ENCODE data around the gene SLC16A4.
A peak's percentile ranks its signal among the peaks of the same experiment; 100 is the strongest.

SLC16A4 gene

DNA sequence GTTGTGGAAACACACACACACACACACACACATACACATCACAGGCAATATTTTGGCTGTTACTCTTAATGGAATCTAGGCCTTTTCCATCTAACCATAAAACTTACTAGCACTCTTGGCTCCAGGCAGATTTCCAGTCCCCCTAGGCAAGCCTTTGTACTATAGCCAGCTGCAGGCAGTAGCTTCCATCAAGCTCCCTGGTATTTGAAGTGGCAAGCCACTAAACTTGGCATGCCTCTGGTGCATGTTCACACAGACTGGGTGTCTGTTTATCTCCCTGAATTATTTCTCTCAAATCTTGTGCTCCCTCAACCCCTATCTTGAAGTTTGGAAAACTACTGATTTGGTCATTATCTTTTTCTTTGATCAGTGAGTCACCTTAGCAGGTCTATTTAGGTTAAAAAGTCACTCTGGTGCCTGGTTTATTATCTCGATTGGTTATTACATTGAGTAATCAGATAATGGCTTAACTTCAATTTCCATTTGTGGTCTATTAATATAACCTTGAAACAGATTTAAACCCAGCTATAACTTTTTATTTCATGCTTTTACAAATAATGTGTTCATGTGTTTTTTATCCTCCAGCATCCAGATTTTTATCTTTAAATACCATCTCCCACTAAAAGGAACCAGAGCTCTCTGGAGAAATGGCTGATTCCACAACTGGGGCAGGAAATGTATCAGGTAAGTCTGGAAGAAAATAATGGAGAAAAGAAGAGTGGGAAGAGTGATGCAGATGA lies 54.4 kb downstream of the SLC16A4 start:
- TF ChIP-seq GATA3 (IDR thresholded peaks at IDR 0.05; ENCODE audit: low read depth, low read length), result peak; percentile 79
- peak; percentile 47; the same call in 1 of the 2 replicates for TF ChIP-seq GATA2 (IDR thresholded peaks at IDR 0.05; ENCODE audit: low read depth, low read length)

GRCh38 chr1:110335265-110335664 lies 55.6 kb downstream of the SLC16A4 start:
- TF ChIP-seq GATA2 (IDR thresholded peaks at IDR 0.05; ENCODE audit: low read depth, low read length) (no peak), GATA3 (IDR thresholded peaks at IDR 0.05; ENCODE audit: low read depth, low read length) (no peak)

- TF ChIP-seq GATA3 (IDR thresholded peaks at IDR 0.05; ENCODE audit: low read depth, low read length) (no peak), GATA2 (IDR thresholded peaks at IDR 0.05; ENCODE audit: low read depth, low read length) (no peak)
These were observed 62.1 kb downstream of the SLC16A4 start for GRCh38 chr1:110328700-110329099.

GRCh38 chr1:110328274-110328673 lies 62.6 kb downstream of the SLC16A4 start:
- TF ChIP-seq GATA2 (IDR thresholded peaks at IDR 0.05; ENCODE audit: low read depth, low read length), result no peak
- no peak for TF ChIP-seq GATA3 (IDR thresholded peaks at IDR 0.05; ENCODE audit: low read depth, low read length)

DNA sequence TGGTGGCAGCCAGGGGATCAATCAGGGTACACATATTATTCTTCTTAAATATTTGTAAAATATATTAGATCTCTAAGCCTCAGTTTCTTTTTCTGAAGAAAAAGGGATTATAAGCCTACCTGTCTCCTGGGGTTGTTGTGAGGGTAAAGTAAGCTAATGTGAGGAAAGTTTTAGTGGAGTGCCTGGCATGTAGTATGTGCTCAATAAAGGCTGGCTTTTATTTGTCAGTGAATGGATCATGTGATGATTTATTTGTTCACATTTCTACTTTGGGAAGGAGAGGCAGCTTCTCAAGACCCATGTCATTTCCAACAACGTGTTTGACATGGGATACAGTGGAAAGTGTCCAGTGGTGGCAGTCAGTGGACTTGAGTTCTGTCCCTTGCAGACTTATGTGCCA lies 64.0 kb downstream of the SLC16A4 start:
- TF ChIP-seq GATA3 (IDR thresholded peaks at IDR 0.05; ENCODE audit: low read depth, low read length), result no peak
- no peak for TF ChIP-seq GATA2 (IDR thresholded peaks at IDR 0.05; ENCODE audit: low read depth, low read length)

DNA sequence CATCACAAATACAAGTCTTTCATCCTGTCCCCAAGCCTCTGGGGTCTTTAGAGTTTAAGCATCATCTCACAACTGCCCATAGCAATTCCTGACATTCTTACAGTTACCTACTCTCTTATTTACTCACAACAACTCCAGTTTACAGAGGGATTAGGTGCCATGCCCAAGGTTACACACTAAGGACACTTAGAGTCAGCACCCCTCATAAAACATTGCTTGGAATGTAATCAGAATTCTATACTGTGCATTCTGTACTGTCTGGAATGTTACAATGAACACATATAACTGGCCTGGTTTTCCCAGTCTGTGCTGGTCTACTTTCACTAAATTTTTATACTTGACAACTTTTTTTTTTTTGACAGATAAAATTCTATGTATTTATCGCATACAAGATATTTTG lies 66.2 kb downstream of the SLC16A4 start:
- no peak for TF ChIP-seq GATA2 (IDR thresholded peaks at IDR 0.05; ENCODE audit: low read depth, low read length)
- TF ChIP-seq GATA3 (IDR thresholded peaks at IDR 0.05; ENCODE audit: low read depth, low read length), result no peak

DNA sequence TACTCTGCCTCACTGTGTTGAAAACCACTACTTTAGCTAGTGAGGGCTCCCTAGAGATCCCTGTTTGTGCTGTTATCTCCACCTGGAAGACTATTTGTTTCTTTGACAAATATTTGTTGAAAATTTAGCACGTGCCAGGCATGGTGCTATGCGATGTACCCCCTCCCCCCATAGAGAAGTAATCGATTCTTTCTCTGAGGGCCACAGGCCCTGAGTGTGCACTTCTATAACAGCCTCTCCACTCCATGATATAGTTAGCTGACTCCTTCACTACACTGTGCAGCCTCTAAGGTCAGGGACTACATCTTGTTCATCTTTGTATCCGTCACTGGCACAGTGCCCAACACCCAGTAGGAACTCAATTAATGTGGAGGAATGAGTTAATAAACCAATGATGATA lies 69.0 kb downstream of the SLC16A4 start:
- TF ChIP-seq GATA3 (IDR thresholded peaks at IDR 0.05; ENCODE audit: low read depth, low read length), result no peak
- TF ChIP-seq GATA2 (IDR thresholded peaks at IDR 0.05; ENCODE audit: low read depth, low read length), result no peak

DNA sequence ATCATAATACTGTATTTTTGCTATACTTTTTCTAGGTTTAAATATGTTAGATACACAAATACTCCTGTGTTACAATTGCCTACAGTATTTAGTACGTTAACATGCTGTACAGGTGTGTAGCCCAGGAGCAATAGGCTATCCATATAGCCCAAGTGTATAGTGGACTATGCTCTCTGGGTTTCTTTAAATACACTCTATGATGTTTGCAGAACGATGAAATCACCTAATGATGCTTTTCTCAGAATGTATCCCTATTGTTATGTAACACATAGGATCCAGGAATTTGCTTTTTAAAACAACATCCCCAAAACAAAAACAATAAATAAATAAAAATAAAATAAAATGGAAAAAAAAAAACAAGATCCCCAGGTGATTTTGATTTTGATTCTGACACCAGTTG lies 69.8 kb downstream of the SLC16A4 start:
- TF ChIP-seq GATA2 (IDR thresholded peaks at IDR 0.05; ENCODE audit: low read depth, low read length) (no peak), GATA3 (IDR thresholded peaks at IDR 0.05; ENCODE audit: low read depth, low read length) (no peak)

GRCh38 chr1:110320168-110320518 lies 70.7 kb downstream of the SLC16A4 start:
- TF ChIP-seq GATA3 (IDR thresholded peaks at IDR 0.05; ENCODE audit: low read depth, low read length), result no peak
- TF ChIP-seq GATA2 (IDR thresholded peaks at IDR 0.05; ENCODE audit: low read depth, low read length), result no peak

DNA sequence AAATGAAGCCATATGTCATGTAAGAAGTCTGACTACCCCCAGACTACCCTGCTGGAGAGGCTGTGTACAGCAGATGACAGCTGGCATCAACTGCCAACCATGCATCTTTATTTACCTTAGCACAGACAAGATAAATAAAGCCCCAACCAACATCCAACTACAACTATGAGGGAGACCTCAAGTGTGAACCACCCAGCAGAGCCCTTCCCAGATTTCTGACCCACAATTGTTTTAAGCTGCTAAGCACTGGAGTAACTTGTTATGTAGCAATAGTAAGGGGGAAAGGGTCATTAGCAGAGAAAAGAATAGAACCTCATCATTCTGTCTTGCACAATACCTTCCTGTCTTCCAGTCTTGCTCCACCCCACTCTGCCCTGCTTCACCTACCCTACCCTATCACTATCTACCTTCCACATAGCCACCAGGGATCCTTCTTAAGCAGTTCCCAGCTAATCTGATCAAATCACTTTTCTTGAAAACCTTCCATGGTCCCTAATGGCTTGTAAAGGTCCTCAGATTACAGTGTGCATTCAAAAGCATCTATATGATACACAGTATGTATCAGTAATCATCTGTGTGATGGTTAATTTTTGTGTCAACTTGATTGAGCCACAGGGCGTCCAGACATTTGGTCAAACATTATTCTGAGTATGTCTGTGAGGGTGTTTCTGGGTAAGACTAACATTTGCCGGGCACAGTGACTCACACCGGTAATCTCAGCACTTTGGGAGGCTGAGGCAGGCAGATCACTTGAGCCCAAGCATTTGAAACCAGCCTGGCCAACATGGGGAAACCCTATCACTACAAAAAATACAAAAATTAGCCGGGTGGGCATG lies 71.3 kb downstream of the SLC16A4 start:
- TF ChIP-seq GATA2 (IDR thresholded peaks at IDR 0.05; ENCODE audit: low read depth, low read length), result no peak
- no peak for TF ChIP-seq GATA3 (IDR thresholded peaks at IDR 0.05; ENCODE audit: low read depth, low read length)

DNA sequence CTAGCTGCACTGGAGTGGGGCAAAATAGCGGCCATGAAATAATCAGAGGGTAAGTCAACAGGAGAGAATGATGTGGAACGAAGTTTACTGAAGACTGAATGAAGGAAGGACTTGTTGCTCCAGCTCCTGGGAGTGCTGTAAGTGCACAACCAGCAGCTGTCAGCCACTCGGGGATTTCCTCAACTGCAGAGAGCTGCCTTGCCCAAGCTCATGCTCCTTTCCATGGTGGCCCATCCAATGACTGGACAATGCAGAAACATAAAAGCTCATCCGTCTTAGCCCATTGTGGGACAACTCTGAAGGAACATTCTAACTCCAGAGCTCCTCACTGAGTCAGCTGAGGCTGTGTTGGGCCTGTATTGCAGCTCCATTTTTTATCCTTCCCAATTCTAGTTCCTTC lies 72.8 kb downstream of the SLC16A4 start:
- TF ChIP-seq GATA2 (IDR thresholded peaks at IDR 0.05; ENCODE audit: low read depth, low read length) (no peak), GATA3 (IDR thresholded peaks at IDR 0.05; ENCODE audit: low read depth, low read length) (no peak)

DNA sequence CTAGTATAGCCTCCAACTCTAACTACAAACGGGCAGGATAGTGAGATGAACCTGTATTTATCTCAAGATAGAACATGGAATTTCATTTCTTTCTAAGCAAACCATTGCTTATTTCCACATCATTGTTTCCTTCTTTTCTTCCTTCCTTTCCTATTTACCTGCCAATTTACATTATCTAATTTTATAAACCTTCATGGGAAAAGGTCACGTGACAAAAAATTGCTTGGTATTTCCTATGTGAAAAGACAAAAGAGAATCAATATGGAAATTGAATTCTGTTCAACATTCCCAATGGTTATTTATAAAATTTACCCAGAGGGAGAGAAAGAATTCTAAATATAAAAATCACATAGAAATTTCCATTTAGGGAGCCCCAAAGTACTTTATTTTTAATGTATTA lies 74.1 kb downstream of the SLC16A4 start:
- TF ChIP-seq GATA3 (IDR thresholded peaks at IDR 0.05; ENCODE audit: low read depth, low read length), result no peak
- TF ChIP-seq GATA2 (IDR thresholded peaks at IDR 0.05; ENCODE audit: low read depth, low read length), result no peak

Measured in SH-SY5Y (cell line).